Measurements from ENCODE around the gene GRAMD2A.

The GRAMD2A gene

GRCh38 chr15:72183781-72184164 is 13.8 kb downstream of the GRAMD2A start:
- Histone ChIP-seq H3K36me3 (ENCODE audit: low read depth) (no peaks in the 10 kb centered on the region), H3K27ac (ENCODE audit: poor library complexity, severe bottlenecking) (no peak overlapping the region), H3K9me3 (ENCODE audit: severe bottlenecking) (no peaks in the 10 kb centered on the region), H3K4me3 (ENCODE audit: severe bottlenecking) (no peak overlapping the region), H3K4me1 (ENCODE audit: insufficient read depth, poor library complexity, severe bottlenecking) (peaks cover 23% of the 10 kb centered on the region), H3K27me3 (ENCODE audit: insufficient read depth, poor library complexity, severe bottlenecking) (no peaks in the 10 kb centered on the region)
- ATAC-seq (ENCODE audit: low read depth) (peak; percentile 1; the same call in 1 of the 3 replicates), DNase-seq (ENCODE audit: low spot score) (peak; percentile 54)
- TF ChIP-seq CTCF (IDR thresholded peaks at IDR 0.05; ENCODE audit: poor library complexity, severe bottlenecking): no peak

GRCh38 chr15:72182673-72183072 is 14.9 kb downstream of the GRAMD2A start:
- peak; percentile 52 for DNase-seq (ENCODE audit: low spot score)

GRCh38 chr15:72182244-72182643 is 15.3 kb downstream of the GRAMD2A start:
- ATAC-seq (ENCODE audit: low read depth) (no peak), DNase-seq (ENCODE audit: low spot score) (no peak)
- H3K27me3 ChIP-seq (ENCODE audit: insufficient read depth, poor library complexity, severe bottlenecking): no peaks in the 10 kb centered on the region
- H3K4me1 ChIP-seq (ENCODE audit: insufficient read depth, poor library complexity, severe bottlenecking): peaks cover 13% of the 10 kb centered on the region
- no peaks in the 10 kb centered on the region for H3K36me3 ChIP-seq (ENCODE audit: low read depth)
- no peak for TF ChIP-seq CTCF (IDR thresholded peaks at IDR 0.05; ENCODE audit: poor library complexity, severe bottlenecking)
- no peaks in the 10 kb centered on the region for H3K9me3 ChIP-seq (ENCODE audit: severe bottlenecking)
- no peak overlapping the region for H3K4me3 ChIP-seq (ENCODE audit: severe bottlenecking)
- no peak overlapping the region for H3K27ac ChIP-seq (ENCODE audit: poor library complexity, severe bottlenecking)

More at GRCh38 chr15:72182673-72183072, 14.9 kb downstream of the GRAMD2A start:
- H3K4me3 ChIP-seq (ENCODE audit: severe bottlenecking): no peak overlapping the region
- H3K9me3 ChIP-seq (ENCODE audit: severe bottlenecking): no peaks in the 10 kb centered on the region
- peaks cover 17% of the 10 kb centered on the region for H3K4me1 ChIP-seq (ENCODE audit: insufficient read depth, poor library complexity, severe bottlenecking)
- H3K27ac ChIP-seq (ENCODE audit: poor library complexity, severe bottlenecking): no peak overlapping the region
- peak; percentile 68 for ATAC-seq (ENCODE audit: low read depth)
- no peaks in the 10 kb centered on the region for H3K27me3 ChIP-seq (ENCODE audit: insufficient read depth, poor library complexity, severe bottlenecking)
- no peaks in the 10 kb centered on the region for H3K36me3 ChIP-seq (ENCODE audit: low read depth)
- no peak for TF ChIP-seq CTCF (IDR thresholded peaks at IDR 0.05; ENCODE audit: poor library complexity, severe bottlenecking)

GRCh38 chr15:72180761-72181324 is 16.7 kb downstream of the GRAMD2A start:
- TF ChIP-seq CTCF (IDR thresholded peaks at IDR 0.05; ENCODE audit: poor library complexity, severe bottlenecking): no peak
- Histone ChIP-seq H3K36me3 (ENCODE audit: low read depth) (no peaks in the 10 kb centered on the region), H3K4me3 (ENCODE audit: severe bottlenecking) (no peak overlapping the region), H3K27me3 (ENCODE audit: insufficient read depth, poor library complexity, severe bottlenecking) (no peaks in the 10 kb centered on the region), H3K27ac (ENCODE audit: poor library complexity, severe bottlenecking) (no peak overlapping the region), H3K9me3 (ENCODE audit: severe bottlenecking) (no peaks in the 10 kb centered on the region), H3K4me1 (ENCODE audit: insufficient read depth, poor library complexity, severe bottlenecking) (peaks cover 11% of the 10 kb centered on the region)
- DNase-seq (ENCODE audit: low spot score) (peak; percentile 37), ATAC-seq (ENCODE audit: low read depth) (no peak)

GRCh38 chr15:72179950-72180581 is 17.5 kb downstream of the GRAMD2A start:
- peaks cover 13% of the 10 kb centered on the region for H3K4me1 ChIP-seq (ENCODE audit: insufficient read depth, poor library complexity, severe bottlenecking)
- H3K4me3 ChIP-seq (ENCODE audit: severe bottlenecking): no peak overlapping the region
- no peaks in the 10 kb centered on the region for H3K27me3 ChIP-seq (ENCODE audit: insufficient read depth, poor library complexity, severe bottlenecking)
- no peak for ATAC-seq (ENCODE audit: low read depth)
- no peak for TF ChIP-seq CTCF (IDR thresholded peaks at IDR 0.05; ENCODE audit: poor library complexity, severe bottlenecking)
- H3K9me3 ChIP-seq (ENCODE audit: severe bottlenecking): no peaks in the 10 kb centered on the region
- peak; percentile 64 for DNase-seq (ENCODE audit: low spot score)
- no peaks in the 10 kb centered on the region for H3K36me3 ChIP-seq (ENCODE audit: low read depth)
- H3K27ac ChIP-seq (ENCODE audit: poor library complexity, severe bottlenecking): no peak overlapping the region
